ENCODE results near the gene EIF4G1.
A peak's percentile ranks its signal among the peaks of the same experiment; 100 is the strongest.

EIF4G1 gene

DNA sequence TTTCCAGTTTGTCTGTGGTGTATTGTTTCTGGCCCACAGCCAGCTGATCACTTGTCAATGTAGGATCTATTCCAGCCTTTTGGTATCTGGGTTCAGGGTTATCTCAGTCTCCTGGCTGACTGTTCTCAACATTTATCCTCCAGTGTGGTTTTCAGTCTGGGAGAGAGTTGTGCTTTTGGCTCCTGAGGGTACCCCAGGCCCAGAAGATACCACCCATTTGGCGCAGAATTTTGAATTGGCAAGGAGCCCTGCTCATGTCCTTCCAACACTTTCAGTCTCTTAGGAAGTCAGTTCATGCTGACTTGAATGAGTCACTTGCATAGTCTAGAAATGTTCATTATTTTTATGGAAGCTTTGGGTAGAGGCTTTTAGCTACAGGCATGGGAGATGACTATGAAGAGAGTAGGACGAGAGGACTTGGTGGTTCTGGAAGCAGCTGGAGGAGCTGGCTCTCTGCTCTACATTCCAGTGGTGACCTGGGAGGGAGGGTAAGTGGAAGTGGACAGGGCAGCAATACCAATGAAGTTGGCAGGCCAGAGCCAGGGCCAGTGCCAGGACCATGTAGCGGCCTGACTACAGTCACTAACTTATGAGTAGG is 54.3 kb downstream of the EIF4G1 start:
- DNase-seq (ENCODE audit: low spot score) = peak; percentile 69

DNA sequence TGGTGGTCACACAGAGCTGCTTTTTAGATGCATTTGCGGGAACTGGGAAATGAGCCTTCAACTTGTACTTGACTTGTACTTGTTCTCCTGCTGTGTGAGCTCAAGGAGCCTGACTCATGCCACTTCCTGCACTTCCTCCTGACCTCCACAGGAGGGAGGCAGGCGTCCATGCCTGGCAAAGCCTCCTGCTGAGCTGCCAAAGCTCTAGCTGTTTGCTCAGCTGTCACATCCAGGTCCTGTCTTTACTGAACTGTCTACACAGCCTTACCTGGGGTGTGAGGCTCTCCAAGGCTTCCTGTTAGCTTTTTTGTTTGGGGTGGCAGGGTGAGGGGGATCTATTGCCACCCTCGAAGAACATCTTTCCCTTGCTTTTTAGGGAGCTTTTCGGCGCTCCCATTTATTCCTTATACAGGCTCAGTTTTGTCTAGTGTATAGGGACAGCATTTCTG is 57.2 kb downstream of the EIF4G1 start:
- peak; percentile 93 for DNase-seq (ENCODE audit: low spot score)

DNA sequence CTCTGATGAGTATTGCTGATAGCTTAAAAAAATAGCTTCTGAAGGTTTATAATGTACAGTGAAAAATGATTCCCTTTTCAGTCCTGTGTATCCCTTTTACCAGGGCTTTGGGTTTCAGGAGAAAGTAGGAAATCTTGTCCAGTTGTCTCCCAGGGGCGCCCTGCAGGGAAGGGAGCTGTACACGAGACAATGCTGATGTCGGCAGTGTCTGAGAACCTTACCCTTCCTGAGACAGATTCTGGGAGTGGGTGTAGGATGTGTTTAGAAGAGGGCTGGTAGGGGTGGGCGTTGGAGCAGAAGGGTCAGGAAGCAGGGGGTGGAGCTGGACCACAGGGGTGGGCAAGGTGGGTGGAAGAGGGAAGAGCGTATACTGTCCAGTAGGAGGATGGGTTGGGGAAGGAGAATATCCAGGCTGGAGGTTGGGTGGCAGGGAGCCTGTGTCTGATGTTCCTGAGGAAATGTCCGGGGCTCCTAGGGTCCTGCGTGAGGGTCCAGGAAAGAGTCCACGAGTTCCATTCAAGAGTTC is 58.0 kb downstream of the EIF4G1 start:
- DNase-seq (ENCODE audit: low spot score) = no peak

DNA sequence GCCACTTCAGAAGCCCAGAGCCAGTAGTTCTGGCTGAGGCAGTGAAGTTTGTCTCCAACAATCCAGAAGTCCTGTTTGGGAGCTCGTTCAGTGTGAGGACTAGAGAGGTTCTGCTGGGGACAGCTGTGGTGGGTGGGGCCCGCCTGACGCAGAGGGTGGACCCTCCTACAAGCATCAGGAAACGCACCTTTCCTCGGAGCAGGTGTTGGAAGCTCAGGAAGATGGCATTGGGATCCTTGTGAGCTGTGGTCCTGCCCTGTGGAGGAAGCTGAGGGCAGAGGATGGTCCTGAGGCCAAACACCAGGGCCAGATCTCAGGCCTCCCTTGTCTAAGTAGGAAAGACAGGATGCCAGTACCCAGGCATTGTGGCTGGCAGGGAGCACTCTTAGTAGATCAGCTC is 58.5 kb downstream of the EIF4G1 start:
- no peak for DNase-seq (ENCODE audit: low spot score)

DNA sequence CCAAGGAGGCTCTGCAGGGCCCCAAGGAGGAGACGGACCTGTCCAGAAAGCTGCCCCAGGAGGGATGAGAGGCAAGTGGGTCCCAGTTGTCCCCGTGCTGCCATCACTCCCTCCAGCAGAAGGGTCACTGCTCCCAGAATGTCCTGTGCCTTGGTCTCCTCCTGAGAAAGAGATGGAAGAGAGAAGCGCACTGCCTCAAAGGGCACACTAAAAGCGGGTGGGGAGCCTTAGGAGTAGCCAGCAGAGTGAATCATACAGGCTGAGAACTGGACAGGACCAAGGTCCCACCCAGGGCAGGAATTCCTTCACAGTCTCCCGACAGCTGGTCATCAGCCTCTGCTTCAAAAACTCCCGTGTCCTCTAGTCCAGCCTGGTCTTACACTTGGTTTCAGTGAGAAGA is 59.0 kb downstream of the EIF4G1 start:
- no peak for DNase-seq (ENCODE audit: low spot score)

DNA sequence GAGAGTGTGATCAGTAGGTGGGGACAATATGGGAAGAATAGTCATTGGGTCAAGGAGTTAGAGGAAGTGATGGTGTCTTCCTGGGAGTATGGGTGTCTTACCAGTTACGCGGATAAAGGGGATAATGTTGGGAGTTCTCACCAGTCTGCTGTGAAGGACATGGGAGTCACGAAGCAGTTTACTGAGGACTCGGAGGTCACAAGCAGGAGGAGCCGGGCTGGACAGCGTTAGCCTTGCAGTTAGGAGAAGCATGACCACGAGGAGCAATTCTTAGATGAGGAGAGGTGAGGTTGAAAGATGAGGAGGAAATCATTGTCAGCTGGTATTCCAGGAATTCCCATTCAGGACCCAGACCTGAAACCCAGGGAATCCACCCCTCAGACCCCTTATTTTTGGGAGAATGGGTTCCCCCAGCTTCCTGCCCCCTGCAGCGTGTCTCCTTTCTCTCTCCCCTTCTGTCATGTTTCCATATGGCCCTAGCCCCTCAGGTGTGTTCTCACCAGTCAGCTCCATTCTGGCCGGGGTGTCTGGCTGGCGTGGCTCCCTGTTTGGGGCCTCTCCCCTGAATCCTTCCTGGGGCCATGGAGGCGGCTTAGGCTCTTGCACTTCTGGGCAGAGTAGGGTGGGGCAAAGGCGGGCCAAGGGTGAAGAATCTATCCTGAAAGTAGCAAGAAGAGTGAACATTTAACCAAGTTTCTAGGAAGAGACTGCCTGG is 61.5 kb downstream of the EIF4G1 start:
- no peak for DNase-seq (ENCODE audit: low spot score)

DNA sequence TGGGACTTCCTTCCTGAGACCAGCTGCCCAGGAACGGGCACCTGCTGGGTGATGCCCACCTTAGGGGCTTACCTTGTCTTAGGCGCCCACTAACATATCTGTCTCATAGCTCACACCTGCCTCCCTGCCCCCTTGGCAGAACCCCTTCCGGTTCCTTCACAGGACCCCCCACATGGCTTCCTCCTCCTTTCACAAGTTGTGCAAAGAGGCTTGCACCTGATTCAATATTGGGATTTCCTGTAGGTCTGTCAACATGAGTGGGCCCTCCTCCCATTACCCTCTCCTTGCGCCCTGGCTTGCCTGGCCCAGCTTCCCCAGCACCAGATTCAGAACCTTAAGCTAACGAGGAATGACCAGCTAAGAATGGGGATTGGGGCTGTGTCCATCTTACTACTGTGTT is 63.0 kb downstream of the EIF4G1 start:
- no peak for DNase-seq (ENCODE audit: low spot score)

DNA sequence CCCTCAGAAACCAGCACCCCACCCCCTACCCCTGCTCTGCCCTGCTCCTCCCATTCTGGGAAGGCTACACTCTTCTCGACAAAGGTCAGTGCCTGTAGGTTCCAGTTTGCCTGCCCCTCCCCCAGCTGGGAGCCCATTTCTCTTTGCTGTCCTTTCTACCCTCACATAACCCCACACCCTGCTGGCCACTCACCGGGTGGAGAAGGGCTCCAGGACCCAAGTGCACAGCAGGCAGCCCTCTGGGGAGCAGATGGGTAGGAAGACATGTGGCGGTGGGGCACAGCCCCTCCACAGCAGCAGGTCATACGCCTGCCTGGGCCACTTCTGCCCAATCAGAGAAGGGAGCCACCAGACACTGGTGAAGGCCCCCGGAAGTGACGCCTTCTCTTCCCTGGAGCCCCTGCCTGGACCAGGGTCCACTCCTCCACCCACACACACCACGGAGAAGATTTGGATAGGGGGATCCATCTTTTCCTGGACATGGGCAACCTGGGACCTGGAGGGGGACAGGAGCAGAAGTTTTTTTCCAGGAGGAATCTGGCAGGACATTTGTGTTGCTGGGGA is 63.6 kb downstream of the EIF4G1 start, which contains the start of gene THPO:
Gene THPO (minus strand): TSS at position 326 of the 564 bp plus-strand sequence. CDS start 1,948 bp downstream, outside the sequence.
- no peak for DNase-seq (ENCODE audit: low spot score)

DNA sequence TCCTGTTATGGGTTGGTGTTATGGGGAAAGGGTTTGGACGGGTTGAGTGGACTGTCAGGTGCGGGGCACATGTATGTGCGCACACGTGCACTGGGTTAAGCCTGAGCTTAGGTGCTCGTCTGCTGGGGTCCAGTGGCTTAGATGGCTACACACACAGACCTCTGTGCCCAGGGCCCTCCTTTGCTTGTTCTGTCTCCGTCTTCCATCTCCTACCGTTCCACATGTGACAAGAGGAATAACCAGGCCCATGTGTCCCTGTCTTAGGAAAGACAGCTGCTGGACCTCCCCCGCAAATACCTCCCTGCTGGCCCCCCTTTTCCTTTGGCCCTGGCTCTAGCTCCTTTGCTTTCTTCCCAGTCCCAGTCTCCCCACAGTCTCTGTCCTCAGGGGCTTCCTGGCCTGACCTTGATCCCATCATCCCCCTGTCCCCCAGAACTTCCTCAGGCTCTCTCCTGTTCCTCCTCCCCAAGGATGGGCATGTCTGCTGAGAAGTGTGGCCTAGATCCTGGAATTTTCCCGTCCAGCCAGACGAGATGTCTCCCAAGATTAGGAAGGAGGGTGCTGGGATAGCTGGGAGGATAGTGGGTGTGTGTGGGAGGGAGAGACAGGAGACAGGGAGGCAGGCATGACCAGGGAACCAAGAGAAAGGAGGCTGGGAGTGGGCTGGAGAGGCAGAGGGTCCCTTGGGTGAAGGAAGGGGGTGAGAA is 64.4 kb downstream of the EIF4G1 start:
- DNase-seq (ENCODE audit: low spot score) = no peak

DNA sequence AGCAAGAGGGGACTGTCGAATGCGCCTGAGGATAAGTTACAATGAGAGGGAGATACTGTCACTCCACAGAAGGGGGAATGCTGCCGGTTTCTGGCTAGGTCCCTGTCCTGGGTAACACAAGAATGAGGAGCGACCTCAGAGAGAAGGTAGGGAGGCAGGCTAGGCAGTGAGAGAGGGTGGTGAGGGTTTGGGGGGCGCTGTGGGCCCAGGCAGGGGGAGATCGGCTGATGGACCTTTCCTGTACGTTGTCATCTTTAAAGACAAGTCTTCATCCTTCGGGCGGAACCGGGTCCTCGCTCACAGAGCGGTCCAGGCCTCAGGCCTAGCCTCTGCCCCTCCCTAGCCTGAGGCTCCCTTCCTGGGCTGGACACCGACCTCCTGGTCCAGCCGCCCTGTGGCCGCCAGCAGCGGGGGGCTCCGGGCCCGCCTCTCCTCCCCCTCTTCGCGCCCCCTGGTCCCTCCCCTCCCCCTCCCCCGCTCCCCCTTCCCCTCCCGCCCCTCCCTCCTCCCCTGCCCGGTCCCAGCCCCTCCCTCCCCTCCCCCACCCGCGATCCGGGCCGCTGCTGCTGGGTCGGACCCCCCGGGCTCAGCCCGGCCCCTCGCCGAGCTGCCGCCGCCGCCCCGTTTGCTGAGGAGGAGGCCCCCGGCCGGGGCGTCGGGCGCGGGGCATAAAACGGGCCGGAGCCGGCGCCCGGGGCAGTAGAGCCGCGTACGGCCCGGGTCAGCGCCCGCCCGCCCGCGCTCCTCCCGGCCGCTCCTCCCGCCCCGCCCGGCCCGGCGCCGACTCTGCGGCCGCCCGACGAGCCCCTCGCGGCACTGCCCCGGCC is 65.2 kb downstream of the EIF4G1 start, which contains the start of gene CHRD:
Gene CHRD (plus strand): TSS at position 697 of the 827 bp plus-strand sequence. CDS start 265 bp downstream, outside the sequence.
- no peak for DNase-seq (ENCODE audit: low spot score)

DNA sequence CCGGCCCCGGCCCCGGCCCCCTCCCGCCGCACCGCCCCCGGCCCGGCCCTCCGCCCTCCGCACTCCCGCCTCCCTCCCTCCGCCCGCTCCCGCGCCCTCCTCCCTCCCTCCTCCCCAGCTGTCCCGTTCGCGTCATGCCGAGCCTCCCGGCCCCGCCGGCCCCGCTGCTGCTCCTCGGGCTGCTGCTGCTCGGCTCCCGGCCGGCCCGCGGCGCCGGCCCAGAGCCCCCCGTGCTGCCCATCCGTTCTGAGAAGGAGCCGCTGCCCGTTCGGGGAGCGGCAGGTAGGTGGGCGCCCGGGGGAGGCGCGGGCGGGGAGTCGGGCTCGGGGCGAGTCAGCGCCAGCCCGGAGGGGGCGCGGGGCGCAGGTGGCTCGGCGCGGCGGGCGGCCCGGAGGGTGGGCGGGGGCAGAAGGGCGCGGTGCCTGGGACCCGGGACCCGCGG is 65.8 kb downstream of the EIF4G1 start:
- DNase-seq (ENCODE audit: low spot score) = peak; percentile 59

DNA sequence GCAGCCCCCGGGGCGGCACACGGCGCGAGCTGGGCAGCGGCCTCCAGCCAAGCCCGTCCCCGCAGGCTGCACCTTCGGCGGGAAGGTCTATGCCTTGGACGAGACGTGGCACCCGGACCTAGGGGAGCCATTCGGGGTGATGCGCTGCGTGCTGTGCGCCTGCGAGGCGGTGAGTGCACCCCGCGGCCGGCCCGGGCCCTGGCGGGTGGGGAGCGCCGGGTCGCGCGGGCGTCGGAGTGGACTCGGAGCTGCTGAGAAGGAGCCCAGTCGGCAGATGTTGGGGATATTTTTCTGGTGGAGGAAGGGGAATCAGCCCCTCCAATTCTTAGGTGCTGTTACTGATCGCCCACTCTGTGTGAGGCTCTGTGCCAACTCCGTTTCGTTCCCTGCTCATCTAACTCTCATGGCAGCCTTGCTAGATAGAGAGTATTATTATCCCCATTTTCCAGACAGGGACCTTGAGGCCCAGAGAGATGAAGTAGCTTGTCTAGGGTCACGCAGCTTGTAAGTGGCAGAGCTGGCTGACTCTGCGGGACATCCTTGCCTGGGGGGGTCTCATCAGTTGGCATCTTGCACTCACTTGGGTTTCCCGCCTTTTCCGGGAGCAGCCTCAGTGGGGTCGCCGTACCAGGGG is 66.3 kb downstream of the EIF4G1 start:
- DNase-seq (ENCODE audit: low spot score) = no peak

DNA sequence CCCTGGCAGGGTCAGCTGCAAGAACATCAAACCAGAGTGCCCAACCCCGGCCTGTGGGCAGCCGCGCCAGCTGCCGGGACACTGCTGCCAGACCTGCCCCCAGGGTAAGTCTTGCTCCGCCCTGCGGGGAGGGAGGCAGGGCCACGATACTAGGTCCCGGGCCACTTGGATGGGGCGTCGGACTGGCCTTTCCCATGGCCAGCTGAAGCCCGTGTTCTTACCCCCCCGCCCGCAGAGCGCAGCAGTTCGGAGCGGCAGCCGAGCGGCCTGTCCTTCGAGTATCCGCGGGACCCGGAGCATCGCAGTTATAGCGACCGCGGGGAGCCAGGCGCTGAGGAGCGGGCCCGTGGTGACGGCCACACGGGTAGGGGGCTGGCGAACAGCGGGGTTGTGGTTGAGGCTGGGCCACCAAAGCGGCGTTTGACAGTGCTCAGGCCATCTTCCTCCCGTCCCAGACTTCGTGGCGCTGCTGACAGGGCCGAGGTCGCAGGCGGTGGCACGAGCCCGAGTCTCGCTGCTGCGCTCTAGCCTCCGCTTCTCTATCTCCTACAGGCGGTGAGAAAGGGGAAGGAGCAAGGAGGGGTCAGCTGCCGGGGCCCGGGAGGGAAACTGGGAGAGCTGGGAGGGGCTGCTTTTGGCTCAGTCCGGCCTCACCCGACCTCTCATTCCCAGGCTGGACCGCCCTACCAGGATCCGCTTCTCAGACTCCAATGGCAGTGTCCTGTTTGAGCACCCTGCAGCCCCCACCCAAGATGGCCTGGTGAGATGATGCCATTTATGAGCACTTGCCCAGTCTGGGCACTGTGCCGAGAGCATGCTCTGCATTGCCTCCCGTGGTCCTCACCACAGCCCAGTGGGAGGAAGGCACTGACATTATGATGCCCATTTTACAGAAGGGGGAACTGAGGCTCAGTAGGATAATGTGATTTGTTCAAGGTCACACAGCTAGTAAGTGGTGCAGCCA is 67.1 kb downstream of the EIF4G1 start:
- no peak for DNase-seq (ENCODE audit: low spot score)

DNA sequence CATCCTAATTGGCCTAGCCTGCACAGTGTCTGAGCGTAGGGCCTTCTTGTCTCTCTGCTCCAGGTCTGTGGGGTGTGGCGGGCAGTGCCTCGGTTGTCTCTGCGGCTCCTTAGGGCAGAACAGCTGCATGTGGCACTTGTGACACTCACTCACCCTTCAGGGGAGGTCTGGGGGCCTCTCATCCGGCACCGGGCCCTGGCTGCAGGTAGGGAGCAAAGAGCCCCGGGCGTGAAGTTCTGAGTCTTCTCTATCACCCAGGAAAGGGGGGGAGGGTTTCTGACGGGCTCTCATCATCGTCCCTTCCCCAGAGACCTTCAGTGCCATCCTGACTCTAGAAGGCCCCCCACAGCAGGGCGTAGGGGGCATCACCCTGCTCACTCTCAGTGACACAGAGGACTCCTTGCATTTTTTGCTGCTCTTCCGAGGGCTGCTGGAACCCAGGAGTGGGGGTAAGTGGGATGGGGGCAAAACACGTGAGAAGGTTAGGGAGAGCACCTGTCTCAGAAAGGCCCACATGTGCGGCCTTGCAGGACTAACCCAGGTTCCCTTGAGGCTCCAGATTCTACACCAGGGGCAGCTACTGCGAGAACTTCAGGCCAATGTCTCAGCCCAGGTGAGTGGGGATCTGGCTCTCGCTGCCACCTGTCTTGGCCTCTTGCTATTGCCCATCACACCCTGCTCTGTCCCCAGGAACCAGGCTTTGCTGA is 68.1 kb downstream of the EIF4G1 start:
- no peak for DNase-seq (ENCODE audit: low spot score)

DNA sequence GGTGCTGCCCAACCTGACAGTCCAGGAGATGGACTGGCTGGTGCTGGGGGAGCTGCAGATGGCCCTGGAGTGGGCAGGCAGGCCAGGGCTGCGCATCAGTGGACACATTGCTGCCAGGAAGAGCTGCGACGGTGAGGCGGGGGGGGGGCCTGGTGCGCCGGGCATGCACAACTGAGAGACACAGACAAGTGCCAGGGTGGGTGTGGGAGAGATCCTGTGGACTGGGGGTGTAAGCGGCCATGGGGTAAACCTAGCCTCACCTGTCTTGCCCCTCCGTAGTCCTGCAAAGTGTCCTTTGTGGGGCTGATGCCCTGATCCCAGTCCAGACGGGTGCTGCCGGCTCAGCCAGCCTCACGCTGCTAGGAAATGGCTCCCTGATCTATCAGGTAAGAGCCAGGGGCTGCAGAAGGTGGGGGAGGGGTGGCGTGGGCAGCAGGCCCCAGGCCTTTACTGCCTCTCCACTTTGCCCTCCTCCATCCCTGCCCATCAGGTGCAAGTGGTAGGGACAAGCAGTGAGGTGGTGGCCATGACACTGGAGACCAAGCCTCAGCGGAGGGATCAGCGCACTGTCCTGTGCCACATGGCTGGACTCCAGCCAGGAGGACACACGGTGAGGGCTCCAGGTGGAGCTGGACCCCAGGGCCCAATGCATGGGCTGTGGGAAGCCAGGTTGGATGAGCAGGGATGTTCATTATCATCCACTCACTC is 68.8 kb downstream of the EIF4G1 start:
- DNase-seq (ENCODE audit: low spot score) = no peak

DNA sequence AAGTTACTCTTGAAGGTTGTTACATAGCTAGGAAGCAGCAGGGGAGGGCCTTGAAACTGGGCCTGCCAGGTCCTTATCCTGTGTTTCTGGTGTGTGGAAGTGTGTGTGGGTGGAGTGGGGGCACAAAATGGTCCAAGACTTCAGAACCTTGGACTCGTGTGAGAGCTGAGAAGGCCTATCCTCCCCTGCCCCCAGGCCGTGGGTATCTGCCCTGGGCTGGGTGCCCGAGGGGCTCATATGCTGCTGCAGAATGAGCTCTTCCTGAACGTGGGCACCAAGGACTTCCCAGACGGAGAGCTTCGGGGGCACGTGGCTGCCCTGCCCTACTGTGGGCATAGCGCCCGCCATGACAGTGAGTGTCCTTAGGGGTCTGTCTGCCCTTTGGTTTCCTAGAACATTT is 69.9 kb downstream of the EIF4G1 start:
- DNase-seq (ENCODE audit: low spot score) = no peak

All from Ammon's horn (tissue), 1 donor.